Coronary artery (tissue), 2 donors: ENCODE data around the gene AMZ1.
"Not testable (repeated sequence)": the region's sequence is repeated elsewhere in the genome, so short reads cannot be mapped to it uniquely, and the experiment has no call there.

ENCODE experiments used
- DNase-seq: peaks from one replicate; pipeline ENCODE4 v3.0.0-alpha.2; 2017; ENCODE audit warnings: low spot score
- H3K27ac ChIP-seq, 2 donors: fragments of 200-600 bp; sonication (generic); one replicate each; pipeline ENCODE4 v1.5.1; 2016 to 2019
- H3K4me3 ChIP-seq: fragments of 200-600 bp; sonication (generic); 2 replicates; pipeline ENCODE4 v1.5.1; 2016; ENCODE audit warnings: mild to moderate bottlenecking, moderate library complexity
- TF ChIP-seq, protein P1 (sequence below): fragments of 200-600 bp; sonication (generic); IDR thresholded peaks from one replicate; pipeline ENCODE4 v1.5.1; 2019; ENCODE audit warnings: antibody characterized with exemption

Gene AMZ1

DNA sequence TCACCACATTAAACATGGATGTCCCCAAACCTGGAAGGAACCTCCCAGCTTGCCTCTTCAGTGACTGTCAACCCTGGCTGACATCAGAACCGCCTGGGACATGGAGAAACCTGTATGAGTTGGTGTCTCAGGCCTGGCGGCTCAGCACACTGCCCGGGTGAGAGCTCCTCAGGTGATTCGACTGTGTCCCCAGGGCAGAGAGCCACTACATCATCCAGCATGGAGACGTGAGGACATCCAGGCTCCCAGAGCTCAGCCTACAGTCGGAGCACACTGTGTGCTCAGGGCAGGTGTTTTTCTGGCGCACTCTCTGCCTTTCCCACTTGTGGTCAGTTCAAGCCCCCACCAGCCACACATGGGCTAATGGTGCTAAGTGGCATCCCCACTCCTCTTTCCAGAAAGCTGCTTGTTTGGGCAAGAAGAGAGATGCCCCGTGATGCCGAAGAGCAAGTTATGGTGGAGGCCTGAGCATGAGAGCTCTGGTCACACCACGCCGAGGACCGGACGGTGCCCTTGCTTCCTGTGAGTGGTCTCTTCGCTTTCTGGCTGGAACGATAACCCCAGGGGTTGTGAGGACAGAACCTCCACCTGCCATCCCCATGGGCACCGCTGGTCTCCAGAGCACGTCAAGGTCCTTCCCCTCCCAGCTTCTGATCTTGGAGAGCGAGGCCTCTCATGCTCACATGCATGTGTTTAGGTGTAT is 38.5 kb downstream of the AMZ1 start:
- no peak for DNase-seq
- TF ChIP-seq, protein P1, sequence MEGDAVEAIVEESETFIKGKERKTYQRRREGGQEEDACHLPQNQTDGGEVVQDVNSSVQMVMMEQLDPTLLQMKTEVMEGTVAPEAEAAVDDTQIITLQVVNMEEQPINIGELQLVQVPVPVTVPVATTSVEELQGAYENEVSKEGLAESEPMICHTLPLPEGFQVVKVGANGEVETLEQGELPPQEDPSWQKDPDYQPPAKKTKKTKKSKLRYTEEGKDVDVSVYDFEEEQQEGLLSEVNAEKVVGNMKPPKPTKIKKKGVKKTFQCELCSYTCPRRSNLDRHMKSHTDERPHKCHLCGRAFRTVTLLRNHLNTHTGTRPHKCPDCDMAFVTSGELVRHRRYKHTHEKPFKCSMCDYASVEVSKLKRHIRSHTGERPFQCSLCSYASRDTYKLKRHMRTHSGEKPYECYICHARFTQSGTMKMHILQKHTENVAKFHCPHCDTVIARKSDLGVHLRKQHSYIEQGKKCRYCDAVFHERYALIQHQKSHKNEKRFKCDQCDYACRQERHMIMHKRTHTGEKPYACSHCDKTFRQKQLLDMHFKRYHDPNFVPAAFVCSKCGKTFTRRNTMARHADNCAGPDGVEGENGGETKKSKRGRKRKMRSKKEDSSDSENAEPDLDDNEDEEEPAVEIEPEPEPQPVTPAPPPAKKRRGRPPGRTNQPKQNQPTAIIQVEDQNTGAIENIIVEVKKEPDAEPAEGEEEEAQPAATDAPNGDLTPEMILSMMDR, result no peak
- no peak overlapping the region for H3K27ac ChIP-seq
- H3K4me3 ChIP-seq, result no peak overlapping the region

DNA sequence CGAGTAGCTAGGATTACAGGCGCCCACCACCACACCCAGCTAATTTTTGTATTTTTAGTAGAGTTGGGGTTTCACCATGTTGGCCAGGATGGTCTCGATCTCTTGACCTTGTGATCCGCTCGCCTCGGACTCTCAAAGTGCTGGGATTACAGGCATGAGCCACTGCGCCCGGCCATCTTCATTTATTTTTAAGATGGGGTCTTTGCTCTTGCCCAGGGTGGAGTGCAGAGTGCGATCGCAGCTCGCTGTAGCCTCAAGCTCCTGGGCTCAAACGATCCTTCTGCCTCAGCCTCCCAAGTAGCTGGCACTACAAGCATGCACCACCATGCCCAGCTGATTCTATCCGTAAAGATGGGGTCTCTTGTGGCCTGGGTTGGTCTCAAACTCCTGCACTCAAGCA is 39.2 kb downstream of the AMZ1 start:
- DNase-seq, H3K27ac ChIP-seq, H3K4me3 ChIP-seq: not testable (repeated sequence)

DNA sequence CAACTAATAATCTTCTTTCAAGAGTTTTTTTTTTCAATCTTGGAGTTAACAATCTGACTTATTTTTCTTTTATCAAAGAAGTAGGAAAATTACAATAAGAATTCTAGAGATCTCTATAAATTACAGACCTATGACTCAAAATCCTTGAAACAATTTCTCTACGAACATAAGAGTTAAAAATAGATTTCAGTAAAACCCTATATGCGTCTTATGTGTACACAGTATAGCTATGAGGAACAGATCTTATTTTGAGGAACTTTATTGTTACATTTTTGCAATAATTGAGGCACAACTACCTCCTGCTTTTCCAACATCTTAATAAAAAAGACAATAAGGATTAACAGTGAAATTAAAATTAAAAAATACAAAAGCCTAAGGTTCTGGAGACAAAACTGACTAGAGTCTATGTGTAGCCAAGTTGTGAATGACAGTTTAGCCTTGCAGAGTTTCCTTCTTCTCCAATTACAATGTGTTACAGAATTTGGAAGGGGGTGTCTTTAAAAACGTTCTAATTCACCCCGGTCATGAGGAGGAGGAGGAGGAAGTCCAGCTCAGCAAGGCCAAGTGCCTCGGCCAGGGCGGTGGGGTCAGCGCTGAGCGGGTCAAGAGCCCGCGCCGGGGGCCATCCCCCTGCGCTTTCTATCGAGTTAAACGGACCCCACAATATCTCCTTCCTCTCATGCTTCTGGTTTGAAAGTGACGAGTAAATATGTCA is 40.5 kb downstream of the AMZ1 start:
- H3K27ac ChIP-seq, result peak overlapping the region in 1 of 2 donors; percentile 52
- TF ChIP-seq, protein P1, result no peak
- no peak overlapping the region for H3K4me3 ChIP-seq
- no peak for DNase-seq

DNA sequence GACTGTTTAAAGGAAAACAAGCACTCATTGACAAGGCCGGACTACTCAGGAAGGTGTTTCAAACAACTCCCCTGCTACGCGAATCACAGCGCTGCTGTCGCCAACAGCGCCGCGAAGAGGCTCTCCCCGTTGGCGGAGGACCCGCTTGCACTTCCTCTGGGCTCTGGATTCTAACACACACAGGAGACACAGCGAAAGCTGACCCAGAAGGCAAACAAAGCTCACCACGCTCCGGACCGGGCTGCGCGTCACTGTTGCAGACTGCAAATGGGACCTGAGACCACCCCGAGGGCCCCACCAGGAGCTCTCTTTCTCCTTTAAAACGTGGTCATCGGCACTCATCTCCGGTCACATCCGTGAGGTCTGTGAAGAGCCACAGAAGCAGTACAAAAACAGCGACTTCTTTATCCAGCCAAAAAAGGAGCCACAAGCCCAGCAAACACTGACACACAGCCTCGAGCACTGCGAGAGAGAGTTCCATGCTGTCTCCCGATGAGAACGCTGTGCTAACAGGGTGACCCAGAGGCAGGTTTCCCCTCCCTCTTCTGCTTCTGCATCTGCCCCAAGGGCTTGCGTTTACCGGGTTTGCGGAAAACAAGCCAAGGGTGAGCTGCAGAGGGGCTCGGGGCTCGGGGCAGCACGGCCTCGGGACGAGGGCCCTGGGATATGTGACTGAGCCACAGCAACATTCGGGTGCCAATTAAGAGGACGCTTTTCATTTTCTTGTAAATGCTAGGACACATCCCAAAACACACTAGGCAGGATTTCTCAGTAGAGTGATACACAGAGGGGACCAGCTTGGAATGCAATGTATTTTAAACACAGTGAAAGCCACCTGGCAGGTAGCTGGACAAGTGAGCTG is 41.3 kb downstream of the AMZ1 start:
- Histone ChIP-seq H3K27ac (peak overlapping the region in 1 of 2 donors; percentile 52), H3K4me3 (peak overlapping the region; percentile 25)
- DNase-seq, result no peak
- TF ChIP-seq, protein P1, result no peak

DNA sequence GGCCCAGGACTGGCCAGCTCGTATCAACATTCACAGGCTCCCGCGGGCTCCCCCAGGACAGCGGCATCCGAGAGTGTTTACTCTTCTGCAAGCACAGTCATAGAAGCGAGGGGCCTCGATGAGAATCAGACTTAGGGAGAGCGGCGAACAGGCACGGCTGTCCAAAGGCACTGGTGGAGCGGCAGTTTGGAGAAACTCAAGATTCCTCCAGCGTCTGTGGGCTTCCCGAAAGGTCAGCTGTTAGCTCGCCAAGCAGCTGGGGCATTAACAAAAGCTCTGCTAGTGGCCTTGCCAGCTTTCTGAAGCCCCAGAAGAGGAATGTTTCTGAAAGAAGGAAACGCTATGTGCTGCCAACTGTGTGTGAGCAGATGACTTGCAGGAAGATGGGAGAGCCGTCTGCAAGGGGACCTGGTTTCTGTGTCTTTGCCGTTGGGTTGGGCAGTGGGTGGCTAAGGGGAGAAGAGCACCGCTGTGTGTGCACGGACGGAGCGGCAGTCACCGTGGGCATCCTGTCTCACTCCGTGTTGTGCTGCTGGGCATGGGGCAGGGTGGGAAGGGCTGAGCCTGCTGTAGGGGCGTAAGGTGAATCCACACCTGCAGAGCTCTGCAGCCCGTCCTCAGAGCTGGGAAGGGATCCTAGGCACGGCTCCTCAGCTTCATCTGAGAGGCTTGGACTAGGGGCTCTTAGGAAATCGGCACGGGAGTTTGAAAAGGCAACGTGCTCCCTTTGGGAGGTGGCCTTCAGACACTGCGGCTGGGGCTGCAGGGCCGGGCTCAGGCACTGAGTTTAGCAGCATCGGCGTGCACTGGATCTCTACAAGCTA is 42.1 kb downstream of the AMZ1 start:
- TF ChIP-seq, protein P1, result no peak
- DNase-seq, result no peak
- peak overlapping the region; percentile 25 for H3K4me3 ChIP-seq
- peak overlapping the region in 1 of 2 donors; percentile 52 for H3K27ac ChIP-seq

DNA sequence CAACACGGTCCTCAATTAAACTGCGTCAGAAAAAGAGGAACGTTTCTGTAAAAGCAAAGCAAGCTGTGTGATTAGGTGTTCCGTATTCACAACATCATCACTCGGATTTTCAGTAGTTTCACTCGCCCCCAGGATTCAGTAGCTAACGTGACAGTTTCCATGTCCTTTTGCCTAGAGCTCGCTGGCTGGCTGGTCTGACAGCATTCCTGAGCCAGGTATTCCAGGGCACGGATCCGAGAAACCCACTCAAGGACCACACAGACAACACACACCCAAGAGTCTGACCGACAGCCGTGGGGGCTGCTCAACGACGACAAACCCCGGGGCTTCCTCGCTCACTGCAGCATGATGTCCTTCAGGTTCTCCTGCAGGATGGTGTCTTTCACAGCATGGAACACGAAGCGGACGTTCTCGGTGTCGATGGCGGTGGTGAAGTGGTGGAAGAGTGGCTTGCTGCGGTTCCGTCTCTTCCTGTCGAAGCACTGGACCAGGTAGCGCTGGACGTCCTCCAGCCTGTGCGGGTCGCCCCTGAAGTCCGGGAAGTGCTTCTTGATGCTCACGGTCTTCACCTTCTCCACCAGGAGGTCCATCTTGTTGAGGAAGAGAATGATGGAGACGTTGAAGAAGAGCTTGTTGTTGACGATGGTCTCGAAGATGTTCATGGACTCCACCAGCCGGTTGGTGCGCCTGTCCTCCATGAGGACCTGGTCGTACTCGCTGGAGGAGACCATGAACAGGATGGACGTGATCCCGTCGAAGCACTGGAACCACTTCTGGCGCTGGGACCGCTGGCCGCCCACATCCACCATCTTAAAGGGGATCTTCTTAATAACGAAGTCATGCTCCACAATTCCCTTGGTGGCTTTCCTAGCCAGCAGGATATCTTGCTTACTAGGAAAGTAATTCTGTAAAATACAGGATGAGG is 43.1 kb downstream of the AMZ1 start:
- peak; percentile 54 for DNase-seq
- Histone ChIP-seq H3K4me3 (no peak overlapping the region), H3K27ac (no peak overlapping the region)
- TF ChIP-seq, protein P1, result no peak
